ENCODE results near the gene COX7C. TPM values are rescaled to one million over a fixed set of nuclear protein-coding genes. Genes with fewer than 3 reads are reported as not detected.
A peak's percentile ranks its signal among the peaks of the same experiment; 100 is the strongest.

COX7C gene
- total and polyA plus RNA-seq, 9 of the 15 experiments (the other 6 are each of a cell fraction or from before 2014, with no cell fraction given), result 576 to 1,783 (median 996) TPM

DNA sequence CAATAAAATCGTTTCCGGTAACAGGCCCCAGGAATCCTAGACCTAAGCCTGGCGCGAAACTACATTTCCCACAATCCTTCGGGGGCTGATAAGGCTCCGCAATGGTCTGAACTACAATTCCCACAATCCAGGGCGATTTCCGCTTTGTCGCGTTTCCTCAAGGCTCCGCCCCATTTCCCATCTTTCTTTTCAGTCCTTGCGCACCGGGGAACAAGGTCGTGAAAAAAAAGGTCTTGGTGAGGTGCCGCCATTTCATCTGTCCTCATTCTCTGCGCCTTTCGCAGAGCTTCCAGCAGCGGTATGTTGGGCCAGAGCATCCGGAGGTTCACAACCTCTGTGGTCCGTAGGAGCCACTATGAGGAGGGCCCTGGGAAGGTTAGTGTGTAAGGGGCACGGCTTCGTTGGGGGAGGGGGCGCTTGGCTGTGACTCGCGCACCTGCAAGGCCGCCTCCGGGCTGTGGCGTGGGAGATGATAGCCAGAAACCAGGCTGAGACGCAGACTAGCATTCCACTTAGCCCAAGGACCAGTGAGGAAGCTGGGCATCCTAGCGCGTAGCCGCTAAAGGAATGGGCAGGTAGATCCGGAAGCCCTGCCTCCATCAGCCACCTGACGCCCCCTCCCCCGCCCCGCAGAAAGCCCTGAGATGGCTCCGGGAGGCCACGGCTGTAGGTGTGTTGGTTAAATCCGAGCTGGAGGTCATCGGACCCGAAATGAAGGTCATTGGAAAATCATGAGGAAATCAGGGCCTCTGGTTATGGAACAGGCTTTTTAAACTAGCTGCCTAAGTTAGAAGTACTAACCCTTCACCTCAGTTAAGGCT, at the start of gene COX7C (continued):
- TF ChIP-seq, protein P1, sequence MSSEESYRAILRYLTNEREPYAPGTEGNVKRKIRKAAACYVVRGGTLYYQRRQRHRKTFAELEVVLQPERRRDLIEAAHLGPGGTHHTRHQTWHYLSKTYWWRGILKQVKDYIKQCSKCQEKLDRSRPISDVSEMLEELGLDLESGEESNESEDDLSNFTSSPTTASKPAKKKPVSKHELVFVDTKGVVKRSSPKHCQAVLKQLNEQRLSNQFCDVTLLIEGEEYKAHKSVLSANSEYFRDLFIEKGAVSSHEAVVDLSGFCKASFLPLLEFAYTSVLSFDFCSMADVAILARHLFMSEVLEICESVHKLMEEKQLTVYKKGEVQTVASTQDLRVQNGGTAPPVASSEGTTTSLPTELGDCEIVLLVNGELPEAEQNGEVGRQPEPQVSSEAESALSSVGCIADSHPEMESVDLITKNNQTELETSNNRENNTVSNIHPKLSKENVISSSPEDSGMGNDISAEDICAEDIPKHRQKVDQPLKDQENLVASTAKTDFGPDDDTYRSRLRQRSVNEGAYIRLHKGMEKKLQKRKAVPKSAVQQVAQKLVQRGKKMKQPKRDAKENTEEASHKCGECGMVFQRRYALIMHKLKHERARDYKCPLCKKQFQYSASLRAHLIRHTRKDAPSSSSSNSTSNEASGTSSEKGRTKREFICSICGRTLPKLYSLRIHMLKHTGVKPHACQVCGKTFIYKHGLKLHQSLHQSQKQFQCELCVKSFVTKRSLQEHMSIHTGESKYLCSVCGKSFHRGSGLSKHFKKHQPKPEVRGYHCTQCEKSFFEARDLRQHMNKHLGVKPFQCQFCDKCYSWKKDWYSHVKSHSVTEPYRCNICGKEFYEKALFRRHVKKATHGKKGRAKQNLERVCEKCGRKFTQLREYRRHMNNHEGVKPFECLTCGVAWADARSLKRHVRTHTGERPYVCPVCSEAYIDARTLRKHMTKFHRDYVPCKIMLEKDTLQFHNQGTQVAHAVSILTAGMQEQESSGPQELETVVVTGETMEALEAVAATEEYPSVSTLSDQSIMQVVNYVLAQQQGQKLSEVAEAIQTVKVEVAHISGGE (CRISPR knock-in tag; IDR thresholded peaks at IDR 0.05), result peak in 1 of 3 experiments; percentile 91; a peak in 2 of 6 replicates
- TF ChIP-seq PHTF2 (CRISPR knock-in tag; IDR thresholded peaks at IDR 0.05) (no peak), KLF13 (tag; IDR thresholded peaks at IDR 0.05; ENCODE audit: borderline replicate concordance, low read depth) (no peak), EHMT2 (IDR thresholded peaks at IDR 0.05) (no peak), GATA2 (CRISPR knock-in tag; IDR thresholded peaks at IDR 0.05) (no peak), ELF1 (tag; IDR thresholded peaks at IDR 0.05) (peak; percentile 100), SMAD4 (CRISPR knock-in tag; conservative IDR thresholded peaks at IDR 0.05) (0 out of 2 replicates have a peak, but pooled peaks have one; percentile 5), JUN (IDR thresholded peaks at IDR 0.05; ENCODE audit: borderline replicate concordance, low read depth, low read length) (0 out of 2 replicates have a peak, but pooled peaks have one; percentile 22), JUN (CRISPR knock-in tag; IDR thresholded peaks at IDR 0.05; ENCODE audit: borderline replicate concordance) (no peak), NELFE (IDR thresholded peaks at IDR 0.05; ENCODE audit: insufficient read depth, insufficient read length) (no peak), HNRNPUL1 (IDR thresholded peaks at IDR 0.05; ENCODE audit: low read length) (no peak), EGR1 (conservative IDR thresholded peaks at IDR 0.05) (peak; percentile 54)
- TF ChIP-seq, protein P2, sequence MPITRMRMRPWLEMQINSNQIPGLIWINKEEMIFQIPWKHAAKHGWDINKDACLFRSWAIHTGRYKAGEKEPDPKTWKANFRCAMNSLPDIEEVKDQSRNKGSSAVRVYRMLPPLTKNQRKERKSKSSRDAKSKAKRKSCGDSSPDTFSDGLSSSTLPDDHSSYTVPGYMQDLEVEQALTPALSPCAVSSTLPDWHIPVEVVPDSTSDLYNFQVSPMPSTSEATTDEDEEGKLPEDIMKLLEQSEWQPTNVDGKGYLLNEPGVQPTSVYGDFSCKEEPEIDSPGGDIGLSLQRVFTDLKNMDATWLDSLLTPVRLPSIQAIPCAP (CRISPR knock-in tag; IDR thresholded peaks at IDR 0.05; ENCODE audit: borderline replicate concordance), result no peak
- TF ChIP-seq, protein P3, sequence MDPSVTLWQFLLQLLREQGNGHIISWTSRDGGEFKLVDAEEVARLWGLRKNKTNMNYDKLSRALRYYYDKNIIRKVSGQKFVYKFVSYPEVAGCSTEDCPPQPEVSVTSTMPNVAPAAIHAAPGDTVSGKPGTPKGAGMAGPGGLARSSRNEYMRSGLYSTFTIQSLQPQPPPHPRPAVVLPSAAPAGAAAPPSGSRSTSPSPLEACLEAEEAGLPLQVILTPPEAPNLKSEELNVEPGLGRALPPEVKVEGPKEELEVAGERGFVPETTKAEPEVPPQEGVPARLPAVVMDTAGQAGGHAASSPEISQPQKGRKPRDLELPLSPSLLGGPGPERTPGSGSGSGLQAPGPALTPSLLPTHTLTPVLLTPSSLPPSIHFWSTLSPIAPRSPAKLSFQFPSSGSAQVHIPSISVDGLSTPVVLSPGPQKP (CRISPR knock-in tag; IDR thresholded peaks at IDR 0.05), result no peak
- TF ChIP-seq, protein P4, sequence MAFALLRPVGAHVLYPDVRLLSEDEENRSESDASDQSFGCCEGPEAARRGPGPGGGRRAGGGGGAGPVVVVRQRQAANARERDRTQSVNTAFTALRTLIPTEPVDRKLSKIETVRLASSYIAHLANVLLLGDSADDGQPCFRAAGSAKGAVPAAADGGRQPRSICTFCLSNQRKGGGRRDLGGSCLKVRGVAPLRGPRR (CRISPR knock-in tag; IDR thresholded peaks at IDR 0.05), result no peak
- TF ChIP-seq, protein P5, sequence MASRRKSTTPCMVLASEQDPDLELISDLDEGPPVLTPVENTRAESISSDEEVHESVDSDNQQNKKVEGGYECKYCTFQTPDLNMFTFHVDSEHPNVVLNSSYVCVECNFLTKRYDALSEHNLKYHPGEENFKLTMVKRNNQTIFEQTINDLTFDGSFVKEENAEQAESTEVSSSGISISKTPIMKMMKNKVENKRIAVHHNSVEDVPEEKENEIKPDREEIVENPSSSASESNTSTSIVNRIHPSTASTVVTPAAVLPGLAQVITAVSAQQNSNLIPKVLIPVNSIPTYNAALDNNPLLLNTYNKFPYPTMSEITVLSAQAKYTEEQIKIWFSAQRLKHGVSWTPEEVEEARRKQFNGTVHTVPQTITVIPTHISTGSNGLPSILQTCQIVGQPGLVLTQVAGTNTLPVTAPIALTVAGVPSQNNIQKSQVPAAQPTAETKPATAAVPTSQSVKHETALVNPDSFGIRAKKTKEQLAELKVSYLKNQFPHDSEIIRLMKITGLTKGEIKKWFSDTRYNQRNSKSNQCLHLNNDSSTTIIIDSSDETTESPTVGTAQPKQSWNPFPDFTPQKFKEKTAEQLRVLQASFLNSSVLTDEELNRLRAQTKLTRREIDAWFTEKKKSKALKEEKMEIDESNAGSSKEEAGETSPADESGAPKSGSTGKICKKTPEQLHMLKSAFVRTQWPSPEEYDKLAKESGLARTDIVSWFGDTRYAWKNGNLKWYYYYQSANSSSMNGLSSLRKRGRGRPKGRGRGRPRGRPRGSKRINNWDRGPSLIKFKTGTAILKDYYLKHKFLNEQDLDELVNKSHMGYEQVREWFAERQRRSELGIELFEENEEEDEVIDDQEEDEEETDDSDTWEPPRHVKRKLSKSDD (conservative IDR thresholded peaks at IDR 0.05; ENCODE audit: low read length), result no peak
